Aorta (tissue), 5 donors: Measurements from ENCODE around the gene MTA3. TPM values are rescaled to one million over a fixed set of nuclear protein-coding genes. Genes with fewer than 3 reads are reported as not detected.
"Not testable (repeated sequence)": the region's sequence is repeated elsewhere in the genome, so short reads cannot be mapped to it uniquely, and the experiment has no call there.

Experiments
- ATAC-seq: fragments of 200-7000 bp; cut with Tn5 transposase; one replicate; pipeline ENCODE4 v1.9.1; 2022; ENCODE audit warnings: moderate library complexity; ENCODE audit not compliant: low FRiP score
- DNase-seq, 2 donors: peaks; one replicate each; pipeline ENCODE4 v3.0.0-alpha.2; 2020
- H3K27ac ChIP-seq, 2 donors: one replicate each; pipeline ENCODE4 v1.5.1; 2013; ENCODE audit warnings: low read length in 2 of 2, mild to moderate bottlenecking in 2 of 2, moderate library complexity in 2 of 2, control low read depth in 1 of 2, inconsistent platforms in 1 of 2, low read depth in 1 of 2
- H3K27me3 ChIP-seq, 2 donors: one replicate each; pipeline ENCODE4 v1.6.1; 2013; ENCODE audit warnings: control low read depth in 1 of 2, low read length in 1 of 2, mild to moderate bottlenecking in 1 of 2, moderate library complexity in 1 of 2; ENCODE audit not compliant: insufficient read depth in 2 of 2, control insufficient read depth in 1 of 2
- H3K36me3 ChIP-seq, 2 donors: one replicate each; pipeline ENCODE4 v1.6.1; 2013; ENCODE audit warnings: control low read depth in 1 of 2, low read length in 1 of 2, mild to moderate bottlenecking in 1 of 2; ENCODE audit not compliant: insufficient read depth in 2 of 2, control insufficient read depth in 1 of 2
- H3K4me1 ChIP-seq, 2 donors: one replicate each; pipeline ENCODE4 v1.6.1; 2013; ENCODE audit warnings: low read length in 2 of 2, control low read depth in 1 of 2, mild to moderate bottlenecking in 1 of 2, moderate library complexity in 1 of 2; ENCODE audit not compliant: insufficient read depth in 2 of 2, control insufficient read depth in 1 of 2
- H3K4me3 ChIP-seq, 2 donors: one replicate each; pipeline ENCODE4 v1.5.1; 2013; ENCODE audit warnings: low read length in 2 of 2, control low read depth in 1 of 2, mild to moderate bottlenecking in 1 of 2
- H3K9me3 ChIP-seq: one replicate; pipeline ENCODE4 v1.6.1; 2013; ENCODE audit warnings: mild to moderate bottlenecking, low read length; ENCODE audit not compliant: control insufficient read depth
- WGBS, 2 donors: extraction: QIAGEN DNeasy Blood & Tissue Kit; methylation state at CpG; one replicate each; pipeline ENCODE4 v1.1.7; 2013; 5-methylcytosine and 5-hydroxymethylcytosine counted together
- intact Hi-C, 2 donors: fragments of 100-400 bp; cut with DNase I; formaldehyde crosslinking; loops; one replicate each; pipeline versions ENCODE4 v1.14.2 to v1.15.0; 2022
- polyA plus RNA-seq, 2 donors: library from polyadenylated mRNA; stranded (reverse); fragments of 200-250 nt; gene quantifications; one replicate each; pipeline ENCODE4 v1.2.3, GENCODE V29; 2013
- total RNA-seq, 2 donors: library from RNA; stranded (reverse); fragmentation: NEBNext Ultra II Directional; extraction: Animal tissue kit (Norgen Biotek cat#: 25700); gene quantifications; one replicate each; pipeline ENCODE4 v1.2.1, GENCODE V29; 2021
- donor health status: healthy with polysubstance abuse.
- donor health status: Bipolar disorder and iron deficiency.
- donor health status: DM: no; HTN: no; CAD: no.
- donor health status: DM: no; HTN: no; CAD: no.
- donor health status: DM: yes; HTN: yes; CAD: no.

MTA3 gene
- total and polyA plus RNA-seq, 4 donors: 17.3 to 50.7 (median 36.2) TPM

DNA sequence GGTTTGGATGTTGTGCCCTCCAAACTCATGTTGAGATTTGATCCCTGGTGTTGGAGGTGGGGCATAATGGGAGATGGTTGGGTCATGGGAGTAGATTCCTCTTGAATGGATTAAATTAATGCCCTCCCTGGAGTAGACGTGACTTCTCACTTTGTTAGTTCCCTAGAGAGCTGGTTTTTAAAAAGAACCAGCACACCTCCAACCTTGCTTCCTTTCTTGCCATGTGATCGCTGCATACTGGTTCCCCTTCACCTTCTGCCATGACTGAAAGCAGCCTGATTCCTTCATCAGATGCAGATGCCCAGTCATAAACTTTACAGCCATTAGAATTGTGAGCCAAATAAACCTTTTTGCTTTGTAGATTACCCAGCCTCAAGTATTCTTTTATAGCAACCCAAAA, 21.7 kb downstream of the MTA3 start:
- H3K27ac ChIP-seq: no peak overlapping the region
- no peaks in the 10 kb centered on the region for H3K27me3 ChIP-seq
- WGBS, 2 donors: 84 to 86% methylated on average over 2 of the region's 2 CpGs
- ATAC-seq: no peak
- no peaks in the 10 kb centered on the region for H3K9me3 ChIP-seq
- no peak for DNase-seq
- peaks cover 0 to 3% of the 10 kb centered on the region in 2 donors for H3K36me3 ChIP-seq
- no peak overlapping the region for H3K4me3 ChIP-seq
- H3K4me1 ChIP-seq: no peaks in the 10 kb centered on the region
- intact Hi-C loops: no loop called here

DNA sequence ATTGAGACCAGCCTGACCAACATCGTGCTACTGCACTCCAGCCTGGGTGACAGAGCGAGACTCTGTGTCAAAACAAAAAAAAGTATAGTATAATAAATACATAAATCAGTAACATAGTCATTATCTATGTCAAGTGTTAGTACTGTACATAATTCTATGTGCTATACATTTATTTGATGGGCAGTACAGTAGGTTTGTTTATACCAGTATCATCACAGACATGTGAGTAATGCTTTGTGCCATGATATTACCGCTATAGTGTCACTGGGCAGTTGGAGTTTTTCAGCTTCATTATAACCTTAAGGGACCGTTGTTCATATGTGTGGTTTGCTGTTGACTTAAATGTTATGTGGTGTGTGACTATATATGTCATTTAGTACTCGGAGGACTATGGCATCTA, 24.9 kb downstream of the MTA3 start:
- H3K27ac ChIP-seq: no peak overlapping the region
- no peaks in the 10 kb centered on the region for H3K4me1 ChIP-seq
- no peak for ATAC-seq
- intact Hi-C loops: no loop called here
- H3K36me3 ChIP-seq: peaks cover 0 to 3% of the 10 kb centered on the region in 2 donors
- no peaks in the 10 kb centered on the region for H3K9me3 ChIP-seq
- DNase-seq: no peak
- no peak overlapping the region for H3K4me3 ChIP-seq
- H3K27me3 ChIP-seq: no peaks in the 10 kb centered on the region
- 89% methylated on average over 5 of the region's 5 CpGs for WGBS, 2 donors

DNA sequence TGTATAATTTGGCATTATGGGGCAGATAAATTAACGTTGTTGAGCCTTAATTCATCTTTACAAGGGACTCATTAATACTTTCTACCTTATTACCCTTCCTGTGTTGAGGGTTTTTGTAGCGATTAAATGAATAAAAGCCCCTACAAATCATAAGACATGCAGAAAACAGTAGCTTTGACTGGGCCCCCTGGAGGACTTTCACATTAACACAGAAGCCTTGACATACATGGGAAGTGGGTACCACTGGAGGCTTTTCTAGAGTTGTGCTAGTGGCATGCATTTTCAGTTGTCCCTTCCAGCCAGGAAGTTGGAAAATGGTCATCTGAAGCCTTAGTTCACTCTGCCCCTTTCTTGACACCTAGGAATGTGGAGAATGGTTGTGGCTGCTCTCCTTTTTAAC, 30.2 kb downstream of the MTA3 start:
- Histone ChIP-seq H3K9me3 (no peaks in the 10 kb centered on the region), H3K4me1 (no peaks in the 10 kb centered on the region), H3K36me3 (no peaks in the 10 kb centered on the region), H3K27me3 (no peaks in the 10 kb centered on the region), H3K4me3 (no peak overlapping the region), H3K27ac (no peak overlapping the region)
- DNase-seq (no peak), ATAC-seq (no peak)
- intact Hi-C loops: no loop called here
- 72 to 86% methylated on average over 2 of the region's 2 CpGs for WGBS, 2 donors

DNA sequence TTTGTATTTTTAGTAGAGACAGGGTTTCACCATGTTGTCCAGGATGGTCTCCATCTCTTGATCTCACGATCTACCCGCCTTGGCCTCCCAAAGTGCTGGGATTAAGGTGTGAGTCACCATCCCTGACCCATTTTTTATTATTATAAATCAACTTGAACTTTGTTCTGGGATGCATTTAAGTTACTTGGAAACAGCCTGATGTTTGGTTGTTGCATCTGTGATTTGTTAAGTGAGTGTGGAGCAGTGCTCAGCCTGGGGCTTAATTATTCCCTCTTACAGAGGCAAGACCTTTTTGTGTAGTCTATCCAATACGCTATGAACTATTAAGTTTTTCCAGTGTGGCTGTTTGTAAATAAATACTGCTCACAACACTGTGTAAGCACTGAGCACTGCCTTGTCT, 32.6 kb downstream of the MTA3 start:
- Histone ChIP-seq H3K36me3 (no peaks in the 10 kb centered on the region), H3K27me3 (no peaks in the 10 kb centered on the region), H3K4me3 (no peak overlapping the region), H3K4me1 (no peaks in the 10 kb centered on the region), H3K9me3 (no peaks in the 10 kb centered on the region), H3K27ac (no peak overlapping the region)
- intact Hi-C loops: no loop called here
- ATAC-seq (no peak), DNase-seq (no peak)
- 99 to 100% methylated on average over 3 of the region's 3 CpGs for WGBS, 2 donors

DNA sequence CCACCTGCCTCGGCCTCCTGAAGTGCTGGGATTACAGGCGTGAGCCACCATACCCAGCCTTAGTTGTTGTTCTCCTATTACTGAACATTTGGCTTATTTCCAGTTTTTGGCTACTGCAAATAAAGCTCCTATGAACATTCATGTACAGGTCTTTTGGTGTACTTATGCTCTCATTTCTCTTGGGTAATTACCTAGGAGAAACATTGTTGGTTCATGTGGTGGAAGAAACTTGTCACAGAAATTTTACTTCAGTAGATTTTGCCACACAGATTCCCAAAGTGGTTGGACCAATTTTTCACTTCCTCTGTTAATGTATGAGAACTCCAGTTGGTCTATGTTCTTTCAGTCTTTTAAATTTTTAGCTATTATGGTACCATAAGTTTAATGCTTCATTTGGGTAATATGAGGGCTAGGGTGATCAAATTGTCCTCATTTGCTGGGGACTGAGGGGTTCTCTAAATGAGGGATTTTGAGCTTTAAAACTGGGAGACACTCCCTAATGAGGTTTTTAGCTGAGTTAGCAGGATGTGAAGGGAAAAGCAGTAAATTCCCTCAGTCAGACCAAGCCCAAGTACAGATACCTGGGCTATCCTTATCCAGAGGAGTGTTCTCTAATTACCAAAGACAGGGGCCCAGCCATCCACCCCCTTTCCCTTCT, 33.9 kb downstream of the MTA3 start:
- ATAC-seq (no peak), DNase-seq (no peak)
- Histone ChIP-seq H3K4me3 (no peak overlapping the region), H3K27ac (no peak overlapping the region), H3K4me1 (no peaks in the 10 kb centered on the region), H3K9me3 (no peaks in the 10 kb centered on the region), H3K36me3 (no peaks in the 10 kb centered on the region), H3K27me3 (no peaks in the 10 kb centered on the region)
- intact Hi-C loops: no loop called here
- 95 to 96% methylated on average over 2 of the region's 2 CpGs for WGBS, 2 donors

DNA sequence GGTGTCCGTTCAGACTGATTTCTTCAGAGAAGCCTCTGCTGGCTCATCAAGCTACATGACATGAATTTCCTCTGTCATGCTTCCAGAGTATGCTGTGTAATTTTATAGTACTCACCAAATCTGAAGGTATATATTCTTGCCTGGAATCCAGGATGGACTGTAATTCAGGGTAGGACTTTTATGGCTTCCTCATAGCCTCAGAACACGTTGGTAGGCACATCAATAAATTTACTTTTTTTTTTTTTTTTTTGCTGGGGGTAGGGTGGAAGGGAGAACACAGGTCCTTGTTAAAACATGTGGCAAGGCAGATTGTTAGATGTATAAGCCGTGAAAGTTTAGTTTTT, 34.4 kb downstream of the MTA3 start:
- ATAC-seq: no peak
- Histone ChIP-seq H3K9me3 (no peaks in the 10 kb centered on the region), H3K27ac (no peak overlapping the region), H3K36me3 (no peaks in the 10 kb centered on the region), H3K4me3 (no peak overlapping the region), H3K27me3 (no peaks in the 10 kb centered on the region), H3K4me1 (no peaks in the 10 kb centered on the region)
- no peak for DNase-seq
- 76 to 81% methylated on average over 3 of the region's 3 CpGs for WGBS, 2 donors
- intact Hi-C loops: no loop called here

DNA sequence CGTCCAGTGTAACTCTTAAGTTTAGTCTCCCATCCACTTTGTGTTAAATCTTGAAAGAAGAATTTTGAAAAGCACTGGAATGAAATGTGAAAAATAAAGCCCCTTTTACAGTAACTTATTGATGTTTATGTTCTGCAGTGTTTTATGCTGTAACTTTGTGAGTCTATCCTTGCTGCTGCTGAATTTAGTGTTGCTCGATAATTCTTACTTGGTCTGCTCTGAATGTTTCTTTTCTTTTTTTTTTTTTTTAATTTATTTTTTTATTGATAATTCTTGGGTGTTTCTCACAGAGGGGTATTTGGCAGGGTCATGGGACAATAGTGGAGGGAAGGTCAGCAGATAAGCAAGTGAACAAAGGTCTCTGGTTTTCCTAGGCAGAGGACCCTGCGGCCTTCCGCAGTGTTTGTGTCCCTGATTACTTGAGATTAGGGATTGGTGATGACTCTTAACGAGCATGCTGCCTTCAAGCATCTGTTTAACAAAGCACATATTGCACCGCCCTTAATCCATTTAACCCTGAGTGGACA, 36.0 kb downstream of the MTA3 start:
- H3K27me3 ChIP-seq, ATAC-seq, H3K4me1 ChIP-seq, H3K36me3 ChIP-seq, H3K27ac ChIP-seq, DNase-seq, H3K4me3 ChIP-seq, H3K9me3 ChIP-seq, intact Hi-C loops: not testable (repeated sequence)
- 89 to 91% methylated on average over 4 to 6 of the region's 6 CpGs for WGBS, 2 donors

DNA sequence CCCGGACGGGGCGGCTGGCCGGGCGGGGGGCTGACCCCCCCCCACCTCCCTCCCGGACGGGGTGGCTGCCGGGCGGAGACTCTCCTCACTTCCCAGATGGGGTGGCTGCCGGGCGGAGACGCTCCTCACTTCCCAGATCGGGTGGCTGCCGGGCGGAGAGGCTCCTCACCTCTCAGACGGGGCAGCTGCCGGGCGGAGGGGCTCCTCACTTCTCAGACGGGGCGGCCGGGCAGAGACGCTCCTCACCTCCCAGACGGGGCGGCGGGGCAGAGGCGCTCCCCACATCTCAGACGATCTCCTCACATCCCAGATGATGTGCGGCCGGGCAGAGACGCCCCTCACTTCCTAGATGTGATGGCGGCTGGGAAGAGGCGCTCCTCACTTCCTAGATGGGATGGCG, 37.7 kb downstream of the MTA3 start:
- WGBS, 2 donors: 97 to 98% methylated on average over 22 to 33 of the region's 33 CpGs
- intact Hi-C loops: not testable (repeated sequence)

DNA sequence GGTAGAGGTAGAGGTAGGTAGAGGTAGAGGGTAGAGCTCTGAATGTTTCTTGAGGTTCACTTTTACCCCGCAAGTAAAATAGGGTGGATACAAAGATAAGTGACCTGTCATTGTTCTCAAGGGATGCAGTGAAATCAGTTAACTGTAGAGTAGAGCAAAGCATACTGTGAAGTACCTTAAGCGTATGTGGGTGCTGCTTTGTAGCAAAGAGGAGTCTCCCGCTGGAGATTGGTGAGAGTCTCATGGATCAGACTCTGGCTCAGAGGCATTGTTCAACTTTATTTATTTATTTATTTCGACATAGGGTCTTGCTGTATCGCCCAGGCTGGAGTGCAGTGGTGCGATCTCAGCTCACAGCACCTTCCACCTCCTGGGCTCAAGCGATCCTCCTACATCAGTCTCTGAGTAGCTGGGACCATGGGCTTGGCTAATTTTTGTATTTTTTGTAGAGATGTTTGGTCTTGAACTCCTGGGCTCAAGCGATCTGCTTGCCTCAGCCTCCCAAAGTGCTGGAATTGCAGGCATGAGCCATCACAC, 38.7 kb downstream of the MTA3 start:
- Histone ChIP-seq H3K27me3 (no peaks in the 10 kb centered on the region), H3K4me1 (no peaks in the 10 kb centered on the region), H3K4me3 (no peak overlapping the region), H3K36me3 (no peaks in the 10 kb centered on the region), H3K27ac (no peak overlapping the region), H3K9me3 (no peaks in the 10 kb centered on the region)
- intact Hi-C loops: no loop called here
- ATAC-seq (no peak), DNase-seq (no peak)
- WGBS, 2 donors: 94 to 100% methylated on average over 8 of the region's 8 CpGs

More for the DNA sequence above, 37.7 kb downstream of the MTA3 start:
- DNase-seq, H3K27me3 ChIP-seq, ATAC-seq, H3K9me3 ChIP-seq, H3K27ac ChIP-seq, H3K36me3 ChIP-seq, H3K4me3 ChIP-seq, H3K4me1 ChIP-seq: not testable (repeated sequence)
